Caco-2 (cell line): Measurements from ENCODE around the gene IL1RAPL1. TPM values are rescaled to one million over a fixed set of nuclear protein-coding genes. Genes with fewer than 3 reads are reported as not detected.

Experiments used
- BruUV-seq: library from RNA; stranded (reverse); fragments of 400-500 nt; replicated peaks from 2 replicates; lab custom pipeline; 2021; lab: Mats Ljungman, UMichigan
- CTCF ChIA-PET: fragments of 300-600 bp; sonication (Branson Sonifier 250); formaldehyde crosslinking; loops from one replicate; lab custom pipeline; 2022; ENCODE audit warnings: antibody characterized with exemption; lab: Charles Lee
- POLR2A ChIA-PET: fragments of 300-600 bp; sonication (Branson Sonifier 250); formaldehyde crosslinking; loops from one replicate; lab custom pipeline; 2022; ENCODE audit warnings: antibody characterized with exemption; lab: Charles Lee
- DNase-seq, 2 experiments: peaks; one replicate each; pipeline versions ENCODE4 v3.0.0 to v3.0.0-alpha.2; 2020 to 2022
- H3K27me3 ChIP-seq: replicated peaks from 2 replicates; pipeline ENCODE4 v1.6.0; 2011; ENCODE audit warnings: low read length; ENCODE audit not compliant: control insufficient read depth, insufficient read depth
- H3K36me3 ChIP-seq: 2 replicates; pipeline ENCODE4 v1.5.1; 2011; ENCODE audit warnings: low read length; ENCODE audit not compliant: control insufficient read depth, insufficient read depth
- H3K4me1 ChIP-seq: fragments of 250-450 bp; sonication (Bioruptor Pico); 2 replicates; pipeline ENCODE4 v1.5.1; 2020; ENCODE audit warnings: mild to moderate bottlenecking
- H3K4me3 ChIP-seq: 2 replicates; pipeline ENCODE4 v1.5.1; 2011; ENCODE audit warnings: low read depth, mild to moderate bottlenecking, control low read depth, low read length
- H3K9me3 ChIP-seq: fragments of 250-450 bp; sonication (Bioruptor Pico); 2 replicates; pipeline ENCODE4 v1.5.1; 2020; ENCODE audit warnings: mild to moderate bottlenecking, moderate library complexity
- H3K27ac Mint-ChIP-seq: one replicate; pipeline ENCODE4 v1.8.0; 2022; ENCODE audit warnings: mixed read lengths; ENCODE audit not compliant: unreplicated experiment
- H3K27me3 Mint-ChIP-seq: one replicate; pipeline ENCODE4 v1.8.0; 2022; ENCODE audit warnings: mixed read lengths; ENCODE audit not compliant: insufficient read depth, unreplicated experiment
- H3K36me3 Mint-ChIP-seq: one replicate; pipeline ENCODE4 v1.8.0; 2022; ENCODE audit warnings: mild to moderate bottlenecking, mixed read lengths; ENCODE audit not compliant: insufficient read depth, unreplicated experiment
- H3K4me1 Mint-ChIP-seq: one replicate; pipeline ENCODE4 v1.8.0; 2022; ENCODE audit warnings: low read depth, mixed read lengths; ENCODE audit not compliant: unreplicated experiment
- H3K4me3 Mint-ChIP-seq: one replicate; pipeline ENCODE4 v1.8.0; 2022; ENCODE audit warnings: mild to moderate bottlenecking, moderate library complexity, mixed read lengths; ENCODE audit not compliant: unreplicated experiment
- H3K9me3 Mint-ChIP-seq: one replicate; pipeline ENCODE4 v1.8.0; 2022; ENCODE audit warnings: mixed read lengths; ENCODE audit not compliant: unreplicated experiment
- CTCF ChIP-seq, 2 experiments: fragments of 200-600 bp in 1 of 2; IDR thresholded peaks; 1 replicate in 1 of 2; 2 replicates in 1 of 2; pipeline versions ENCODE4 v1.5.1 to v1.8.0; 2011 to 2022; ENCODE audit warnings: antibody characterized with exemption in 1 of 2, control low read depth in 1 of 2, inconsistent platforms in 1 of 2, low read depth in 1 of 2, low read length in 1 of 2, mild to moderate bottlenecking in 1 of 2, moderate library complexity in 1 of 2; ENCODE audit not compliant: insufficient read depth in 1 of 2, severe bottlenecking in 1 of 2, unreplicated experiment in 1 of 2
- intact Hi-C: fragments of 100-400 bp; cut with micrococcal nuclease; formaldehyde crosslinking; loops from one replicate; pipeline ENCODE4 v1.10.0; 2022; ENCODE audit not compliant: unreplicated experiment
- total RNA-seq: library from RNA; stranded (reverse); gene quantifications from 2 replicates; pipeline ENCODE4 v1.2.3, GENCODE V29; 2022

The IL1RAPL1 gene
- total RNA-seq, 1 experiment from 2014 or later: not detected

GRCh38 chrX:29872831-29873230, 1285.6 kb downstream of the IL1RAPL1 start:
- ChIA-PET CTCF (no interaction called here), POLR2A (no interaction called here)
- Mint-ChIP-seq H3K4me1 (no peaks in the 10 kb centered on the region), H3K36me3 (peaks cover 6% of the 10 kb centered on the region), H3K27me3 (no peaks in the 10 kb centered on the region), H3K27ac (no peak overlapping the region), H3K9me3 (no peaks in the 10 kb centered on the region), H3K4me3 (no peak overlapping the region)
- H3K27me3 ChIP-seq: no peaks in the 10 kb centered on the region
- no peaks in the 10 kb centered on the region for H3K9me3 ChIP-seq
- no TSS peak for BruUV-seq
- no peaks in the 10 kb centered on the region for H3K36me3 ChIP-seq
- TF ChIP-seq CTCF (IDR thresholded peaks at IDR 0.05; ENCODE audit: insufficient read depth in 1 of 2, low read depth in 1 of 2, low read length in 1 of 2, severe bottlenecking in 1 of 2, unreplicated experiment in 1 of 2): no peak
- H3K4me3 ChIP-seq: no peak overlapping the region
- H3K4me1 ChIP-seq: no peaks in the 10 kb centered on the region
- intact Hi-C loops: no loop called here
- no peak for DNase-seq

DNA sequence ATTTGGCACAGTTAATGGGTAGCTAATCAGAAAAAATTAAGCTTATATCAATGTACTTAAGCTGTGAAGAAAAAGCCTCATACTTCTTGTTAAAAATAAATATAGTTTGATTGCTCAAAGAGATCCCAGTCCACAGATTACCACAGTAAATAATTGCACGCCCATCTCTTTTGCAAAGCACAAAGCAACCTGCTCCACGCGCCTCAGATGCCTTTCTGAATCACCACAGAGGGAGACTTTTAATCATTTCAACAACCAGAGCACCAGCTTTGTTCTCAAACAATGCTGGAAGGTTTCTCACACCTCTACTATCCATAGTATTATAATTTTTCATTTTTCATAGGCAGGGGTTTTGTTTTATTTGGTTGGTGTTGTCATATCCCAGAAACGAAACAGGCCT, 1289.5 kb downstream of the IL1RAPL1 start:
- Histone ChIP-seq H3K4me1 (no peaks in the 10 kb centered on the region), H3K4me3 (no peak overlapping the region), H3K36me3 (no peaks in the 10 kb centered on the region), H3K27me3 (no peaks in the 10 kb centered on the region), H3K9me3 (no peaks in the 10 kb centered on the region)
- Mint-ChIP-seq H3K4me3 (no peak overlapping the region), H3K36me3 (no peaks in the 10 kb centered on the region), H3K4me1 (no peaks in the 10 kb centered on the region), H3K9me3 (no peaks in the 10 kb centered on the region), H3K27ac (no peak overlapping the region), H3K27me3 (no peaks in the 10 kb centered on the region)
- no peak for DNase-seq
- no peak for TF ChIP-seq CTCF (IDR thresholded peaks at IDR 0.05; ENCODE audit: insufficient read depth in 1 of 2, low read depth in 1 of 2, low read length in 1 of 2, severe bottlenecking in 1 of 2, unreplicated experiment in 1 of 2)
- intact Hi-C loops: no loop called here
- no TSS peak for BruUV-seq
- ChIA-PET CTCF (no interaction called here), POLR2A (no interaction called here)

DNA sequence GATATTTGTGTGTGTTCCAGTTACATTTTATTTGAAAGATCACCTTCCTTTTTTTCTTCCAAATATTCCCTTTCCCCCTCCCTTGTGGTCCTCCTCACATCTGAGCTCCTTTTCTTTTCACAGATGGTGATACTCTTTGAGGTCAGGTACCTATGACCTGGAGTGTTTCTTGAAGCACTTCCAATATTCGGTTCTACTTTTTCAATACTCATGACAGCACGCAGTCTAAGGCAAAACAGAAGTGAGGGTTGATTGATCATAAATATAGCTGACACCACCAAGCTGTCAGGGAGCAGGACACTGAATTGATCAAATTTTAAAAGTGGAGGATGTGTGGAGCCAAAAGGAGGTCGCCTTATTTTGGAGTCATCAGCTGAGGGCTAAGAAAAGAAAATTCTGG, 1293.7 kb downstream of the IL1RAPL1 start:
- DNase-seq: no peak
- H3K4me3 Mint-ChIP-seq: no peak overlapping the region
- no peaks in the 10 kb centered on the region for H3K9me3 Mint-ChIP-seq
- no peak for TF ChIP-seq CTCF (IDR thresholded peaks at IDR 0.05; ENCODE audit: insufficient read depth in 1 of 2, low read depth in 1 of 2, low read length in 1 of 2, severe bottlenecking in 1 of 2, unreplicated experiment in 1 of 2)
- BruUV-seq: no TSS peak
- no peaks in the 10 kb centered on the region for H3K36me3 Mint-ChIP-seq
- Histone ChIP-seq H3K4me1 (no peaks in the 10 kb centered on the region), H3K9me3 (no peaks in the 10 kb centered on the region), H3K36me3 (no peaks in the 10 kb centered on the region), H3K4me3 (no peak overlapping the region), H3K27me3 (no peaks in the 10 kb centered on the region)
- intact Hi-C loops: no loop called here
- no peaks in the 10 kb centered on the region for H3K4me1 Mint-ChIP-seq
- H3K27ac Mint-ChIP-seq: no peak overlapping the region
- H3K27me3 Mint-ChIP-seq: no peaks in the 10 kb centered on the region
- POLR2A ChIA-PET: no interaction called here
- CTCF ChIA-PET: no interaction called here
